NCI-H345 treated with DMSO at 0.1 percent for 48 hours (cell line): ENCODE measurements around the gene TBX4.

Experiments used
- DNase-seq: peaks from one replicate; lab custom pipeline; 2025; ENCODE audit not compliant: unreplicated experiment; lab: John Stamatoyannopoulos, UW

Gene TBX4

GRCh38 chr17:61453566-61454380 lies 1.6 kb downstream of the TBX4 start:
- no peak for DNase-seq

GRCh38 chr17:61454381-61455323 lies 2.4 kb downstream of the TBX4 start:
- DNase-seq, result no peak

GRCh38 chr17:61455324-61456060 lies 3.3 kb downstream of the TBX4 start:
- DNase-seq, result no peak

GRCh38 chr17:61456061-61456681 lies 3.9 kb downstream of the TBX4 start:
- no peak for DNase-seq

GRCh38 chr17:61456688-61457225 lies 4.5 kb downstream of the TBX4 start:
- DNase-seq, result no peak

GRCh38 chr17:61457226-61457983 lies 5.2 kb downstream of the TBX4 start:
- DNase-seq, result no peak

- DNase-seq, result no peak
These were observed 5.8 kb downstream of the TBX4 start for GRCh38 chr17:61458000-61458399.

- no peak for DNase-seq
These were observed 6.4 kb downstream of the TBX4 start for GRCh38 chr17:61458421-61459141.

- DNase-seq, result no peak
These were observed 7.1 kb downstream of the TBX4 start for GRCh38 chr17:61459142-61459809.

GRCh38 chr17:61459939-61460718 lies 7.9 kb downstream of the TBX4 start:
- DNase-seq, result no peak

GRCh38 chr17:61460796-61461585 lies 8.8 kb downstream of the TBX4 start:
- no peak for DNase-seq

- DNase-seq, result no peak
These were observed 9.4 kb downstream of the TBX4 start for GRCh38 chr17:61461586-61461966.

GRCh38 chr17:61461967-61462718 lies 9.9 kb downstream of the TBX4 start:
- DNase-seq, result no peak

GRCh38 chr17:61462719-61463315 lies 10.6 kb downstream of the TBX4 start:
- DNase-seq, result no peak

- no peak for DNase-seq
These were observed 11.3 kb downstream of the TBX4 start for GRCh38 chr17:61463316-61464129.
